AG10803 (cell line): Measurements from ENCODE around the gene EXOC3L2.
A peak's percentile ranks its signal among the peaks of the same experiment; 100 is the strongest.

Experiments used
- DNase-seq: peaks from one replicate; pipeline ENCODE4 v3.0.0; 2010; ENCODE audit warnings: low read depth
- H3K4me3 ChIP-seq: 2 replicates; pipeline ENCODE4 v1.5.1; 2011; ENCODE audit warnings: mild to moderate bottlenecking, low read length, control low read depth
- TF ChIP-seq, protein P1 (sequence below): conservative IDR thresholded peaks from 2 replicates; pipeline ENCODE4 v1.5.1; 2011; ENCODE audit warnings: mild to moderate bottlenecking, low read length, control low read depth, inconsistent platforms

Gene EXOC3L2

DNA sequence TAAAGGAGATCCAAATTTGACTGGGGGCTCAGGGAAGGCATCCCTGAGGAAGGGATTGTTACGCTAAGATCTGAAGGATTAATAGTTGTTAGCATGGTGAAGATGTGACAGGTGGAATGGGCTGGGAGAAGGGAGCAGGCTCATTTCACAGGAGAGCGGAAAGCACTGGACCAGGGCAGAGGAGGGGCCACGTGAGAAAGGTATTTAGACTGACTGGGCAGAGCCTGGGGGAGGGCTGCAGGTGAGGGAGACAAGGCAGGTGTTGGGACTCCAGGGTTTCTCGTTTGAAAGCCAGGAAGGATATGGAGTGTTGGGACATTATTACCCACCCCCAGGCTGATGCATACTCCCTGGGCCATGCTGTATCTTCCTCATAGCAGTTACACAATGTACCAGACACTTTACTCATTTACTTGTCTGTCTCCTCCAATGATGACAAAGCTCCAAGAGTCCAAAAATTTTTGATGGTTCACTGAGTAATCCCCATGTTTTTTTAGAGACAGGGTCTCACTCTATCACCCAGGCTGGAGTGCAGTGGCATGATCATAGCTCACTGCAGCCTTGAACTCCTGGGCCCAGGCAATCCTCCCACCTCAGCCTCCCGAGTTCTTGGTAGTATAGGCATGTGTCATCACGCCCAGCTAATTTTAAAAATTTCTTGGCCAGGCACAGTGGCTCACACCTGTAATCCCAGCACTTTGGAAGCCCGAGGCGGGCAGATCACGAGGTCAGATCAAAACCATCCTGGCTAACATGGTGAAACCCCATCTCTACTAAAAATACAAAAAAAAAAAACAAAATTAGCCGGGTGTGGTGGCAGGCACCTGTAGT lies 69.5 kb downstream of the EXOC3L2 start:
- no peak for DNase-seq
- TF ChIP-seq, protein P1, sequence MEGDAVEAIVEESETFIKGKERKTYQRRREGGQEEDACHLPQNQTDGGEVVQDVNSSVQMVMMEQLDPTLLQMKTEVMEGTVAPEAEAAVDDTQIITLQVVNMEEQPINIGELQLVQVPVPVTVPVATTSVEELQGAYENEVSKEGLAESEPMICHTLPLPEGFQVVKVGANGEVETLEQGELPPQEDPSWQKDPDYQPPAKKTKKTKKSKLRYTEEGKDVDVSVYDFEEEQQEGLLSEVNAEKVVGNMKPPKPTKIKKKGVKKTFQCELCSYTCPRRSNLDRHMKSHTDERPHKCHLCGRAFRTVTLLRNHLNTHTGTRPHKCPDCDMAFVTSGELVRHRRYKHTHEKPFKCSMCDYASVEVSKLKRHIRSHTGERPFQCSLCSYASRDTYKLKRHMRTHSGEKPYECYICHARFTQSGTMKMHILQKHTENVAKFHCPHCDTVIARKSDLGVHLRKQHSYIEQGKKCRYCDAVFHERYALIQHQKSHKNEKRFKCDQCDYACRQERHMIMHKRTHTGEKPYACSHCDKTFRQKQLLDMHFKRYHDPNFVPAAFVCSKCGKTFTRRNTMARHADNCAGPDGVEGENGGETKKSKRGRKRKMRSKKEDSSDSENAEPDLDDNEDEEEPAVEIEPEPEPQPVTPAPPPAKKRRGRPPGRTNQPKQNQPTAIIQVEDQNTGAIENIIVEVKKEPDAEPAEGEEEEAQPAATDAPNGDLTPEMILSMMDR, result no peak
- H3K4me3 ChIP-seq, result no peak overlapping the region

DNA sequence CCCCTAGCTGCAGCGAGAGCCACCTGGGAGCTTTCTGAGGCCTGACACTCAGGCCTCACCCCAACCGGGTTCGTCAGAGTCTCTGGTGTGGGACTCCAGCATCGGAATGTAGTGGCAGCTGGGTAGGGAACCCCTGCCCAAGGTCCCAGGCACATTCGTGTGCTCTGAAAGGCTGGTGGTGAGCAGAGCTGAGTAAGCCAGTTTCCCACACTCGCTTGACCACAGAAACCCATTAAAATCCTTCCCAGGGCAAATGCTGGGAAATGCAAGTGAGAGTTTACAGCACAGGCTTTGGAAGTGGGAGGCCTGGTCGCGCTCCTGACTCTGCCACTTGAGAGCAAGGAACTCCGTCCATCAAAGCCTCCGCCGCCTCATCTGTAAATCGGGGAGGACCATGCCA lies 71.4 kb downstream of the EXOC3L2 start:
- no peak overlapping the region for H3K4me3 ChIP-seq
- TF ChIP-seq, protein P1, result no peak
- DNase-seq, result peak; percentile 79

DNA sequence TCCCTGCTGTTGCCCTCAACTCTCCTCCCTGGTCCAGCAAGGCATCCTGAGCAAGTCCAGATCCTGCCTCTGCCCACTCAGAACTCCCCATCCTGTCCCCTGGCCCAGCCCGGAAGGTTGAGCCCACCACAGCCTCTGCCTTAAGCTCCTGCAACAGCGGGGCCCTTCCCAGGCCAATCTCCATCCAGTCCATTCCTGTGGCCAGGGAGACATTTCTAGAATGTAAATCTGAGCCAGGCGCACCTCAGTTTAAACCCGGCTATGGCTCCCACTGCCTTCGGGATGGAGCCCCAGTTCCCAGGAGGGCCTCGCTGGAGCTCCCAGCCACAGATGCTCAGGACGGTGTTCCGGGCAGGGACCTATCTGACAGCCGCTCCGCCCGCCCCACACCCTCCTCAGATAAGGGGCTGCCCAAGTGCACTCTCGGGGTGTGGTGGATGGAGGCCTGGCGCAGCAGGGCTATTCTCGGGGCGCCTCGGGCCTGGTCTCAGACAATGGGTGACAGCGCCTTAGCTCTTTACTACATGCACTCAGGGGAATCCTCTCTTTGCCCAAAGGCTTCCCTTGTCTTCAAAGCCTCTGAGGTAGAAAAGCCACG lies 72.5 kb downstream of the EXOC3L2 start:
- TF ChIP-seq, protein P1, result no peak
- H3K4me3 ChIP-seq, result no peak overlapping the region
- DNase-seq, result no peak

DNA sequence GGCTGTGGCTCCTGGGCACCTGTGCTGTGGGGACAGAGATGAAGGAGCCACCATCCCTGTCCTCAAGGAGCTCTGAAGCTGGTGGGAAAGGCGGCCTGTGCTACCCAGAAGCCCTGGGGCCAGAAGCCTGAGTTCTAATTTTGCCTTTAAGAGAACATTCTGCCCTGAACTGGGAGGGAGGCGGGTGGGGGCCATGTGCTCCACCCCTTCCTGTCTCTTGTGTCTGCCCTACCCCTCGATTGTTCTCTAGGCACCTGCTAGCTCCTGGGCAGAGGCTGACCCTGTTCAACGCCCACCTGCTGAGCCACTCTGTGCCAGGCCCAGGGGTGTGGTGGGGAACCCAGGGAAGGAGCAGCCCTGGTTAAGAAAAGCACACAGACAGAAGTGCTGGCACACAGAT lies 73.0 kb downstream of the EXOC3L2 start:
- TF ChIP-seq, protein P1, result no peak
- no peak overlapping the region for H3K4me3 ChIP-seq
- DNase-seq, result no peak

DNA sequence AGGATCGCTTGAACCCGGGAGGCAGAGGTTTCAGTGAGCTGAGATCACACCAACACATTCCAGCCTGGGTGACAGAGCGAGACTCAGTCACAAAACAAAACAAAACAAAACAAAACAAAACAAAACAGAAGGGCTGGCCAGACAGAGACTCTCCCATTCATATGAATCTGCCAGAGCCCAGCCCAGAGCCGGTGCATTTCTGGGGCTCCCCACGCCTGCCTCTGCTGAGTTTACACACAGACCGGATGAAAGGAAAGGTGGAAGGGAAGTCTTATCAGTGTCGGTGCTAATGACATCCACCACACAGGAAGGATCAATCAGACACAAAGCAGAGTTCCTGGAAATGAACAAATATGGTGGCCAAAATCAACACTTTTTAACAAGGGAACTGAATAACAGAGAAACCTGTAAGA lies 74.0 kb downstream of the EXOC3L2 start:
- TF ChIP-seq, protein P1, result no peak
- H3K4me3 ChIP-seq, result no peak overlapping the region
- no peak for DNase-seq

DNA sequence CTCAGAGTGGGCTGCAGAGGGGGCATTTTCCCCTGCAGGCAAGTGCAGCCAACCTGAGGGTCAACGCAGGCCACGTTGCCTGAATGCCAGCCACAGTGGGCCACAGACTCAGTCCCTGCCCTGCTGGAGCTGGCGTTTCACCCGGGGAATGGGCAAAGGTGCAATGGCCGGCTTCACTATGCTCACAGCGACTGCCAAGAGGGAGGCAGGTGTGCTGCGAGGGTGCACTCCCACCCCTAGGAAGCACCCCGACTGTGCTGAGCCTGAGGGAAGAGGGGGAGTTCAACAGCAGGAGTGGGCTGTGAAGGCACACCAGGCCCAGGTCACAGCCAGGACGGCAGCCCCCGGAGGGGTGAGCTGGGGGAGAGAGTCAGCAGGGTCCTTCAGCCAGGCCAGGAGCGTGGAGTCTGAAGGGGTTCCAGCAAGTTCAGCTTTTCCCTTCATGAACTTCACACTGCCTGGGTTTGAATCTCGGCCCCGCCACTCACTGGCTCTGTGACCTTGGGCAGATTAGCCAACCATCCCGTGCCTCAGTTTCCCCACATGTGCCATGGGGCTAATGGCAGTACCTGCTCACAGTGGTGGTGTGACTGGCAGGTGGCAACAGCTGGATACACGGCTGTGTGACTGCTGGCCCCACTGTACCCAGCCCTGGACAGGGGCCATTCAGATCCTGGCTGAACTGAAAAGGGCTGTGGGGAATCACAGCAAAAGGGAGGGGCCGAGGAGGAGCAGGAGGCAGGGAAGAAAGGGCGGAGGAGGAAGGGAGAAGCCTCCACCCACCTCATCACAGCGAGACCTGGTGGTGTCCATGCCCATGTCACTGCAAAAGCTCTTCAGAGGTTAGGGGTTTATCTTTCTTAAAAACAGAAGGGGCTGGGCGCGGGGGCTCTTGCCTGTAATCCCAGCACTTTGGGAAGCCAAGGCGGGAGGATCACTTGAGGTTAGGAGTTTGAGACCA lies 74.8 kb downstream of the EXOC3L2 start:
- no peak overlapping the region for H3K4me3 ChIP-seq
- no peak for DNase-seq
- TF ChIP-seq, protein P1, result no peak
